ENCODE results near the gene C3orf18.

DNA sequence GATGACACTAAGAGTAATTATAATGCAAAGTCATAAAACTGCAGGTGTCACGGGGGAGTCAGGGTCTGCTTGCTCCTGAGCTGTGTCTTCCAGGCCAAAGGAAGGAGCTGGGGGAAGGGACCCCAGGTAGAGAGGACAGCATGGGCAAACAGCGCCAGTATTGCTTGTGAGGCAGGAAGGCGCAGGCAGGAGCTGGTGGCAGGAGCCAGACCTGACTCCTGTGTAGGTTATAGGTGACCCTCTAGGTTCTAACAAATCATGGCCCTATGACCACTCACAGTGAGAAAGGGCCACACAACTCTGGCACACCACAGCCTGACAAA, 42.2 kb upstream of the C3orf18 start:
- TF ChIP-seq, protein P1, sequence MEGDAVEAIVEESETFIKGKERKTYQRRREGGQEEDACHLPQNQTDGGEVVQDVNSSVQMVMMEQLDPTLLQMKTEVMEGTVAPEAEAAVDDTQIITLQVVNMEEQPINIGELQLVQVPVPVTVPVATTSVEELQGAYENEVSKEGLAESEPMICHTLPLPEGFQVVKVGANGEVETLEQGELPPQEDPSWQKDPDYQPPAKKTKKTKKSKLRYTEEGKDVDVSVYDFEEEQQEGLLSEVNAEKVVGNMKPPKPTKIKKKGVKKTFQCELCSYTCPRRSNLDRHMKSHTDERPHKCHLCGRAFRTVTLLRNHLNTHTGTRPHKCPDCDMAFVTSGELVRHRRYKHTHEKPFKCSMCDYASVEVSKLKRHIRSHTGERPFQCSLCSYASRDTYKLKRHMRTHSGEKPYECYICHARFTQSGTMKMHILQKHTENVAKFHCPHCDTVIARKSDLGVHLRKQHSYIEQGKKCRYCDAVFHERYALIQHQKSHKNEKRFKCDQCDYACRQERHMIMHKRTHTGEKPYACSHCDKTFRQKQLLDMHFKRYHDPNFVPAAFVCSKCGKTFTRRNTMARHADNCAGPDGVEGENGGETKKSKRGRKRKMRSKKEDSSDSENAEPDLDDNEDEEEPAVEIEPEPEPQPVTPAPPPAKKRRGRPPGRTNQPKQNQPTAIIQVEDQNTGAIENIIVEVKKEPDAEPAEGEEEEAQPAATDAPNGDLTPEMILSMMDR (IDR thresholded peaks at IDR 0.05) = no peak
- TF ChIP-seq POLR2A (IDR thresholded peaks at IDR 0.05) = no peak
